Spleen (tissue), 11 donors: ENCODE data around the gene HEYL. TPM values are rescaled to one million over a fixed set of nuclear protein-coding genes. Genes with fewer than 3 reads are reported as not detected.

Source experiments
- DNase-seq: peaks from one replicate; pipeline ENCODE4 v3.0.0-alpha.2; 2020
- H3K27ac ChIP-seq, 8 donors: fragments of 200-600 bp; sonication (generic) in 7 of 8; 1 replicate in 4 of 8; 2 replicates in 4 of 8; pipeline versions ENCODE4 v1.5.0 to v1.8.0; 2016 to 2021; ENCODE audit warnings: inconsistent platforms in 4 of 8, mild to moderate bottlenecking in 4 of 8, moderate library complexity in 1 of 8
- H3K27me3 ChIP-seq, 7 donors: fragments of 200-600 bp; sonication (generic) in 6 of 7; replicated peaks in 1 of 7; 1 replicate in 4 of 7; 2 replicates in 3 of 7; pipeline versions ENCODE4 v1.5.0 to v1.8.0; 2016 to 2021; ENCODE audit warnings: inconsistent platforms in 3 of 7, mild to moderate bottlenecking in 1 of 7
- H3K36me3 ChIP-seq, 6 donors: fragments of 200-600 bp; sonication (generic) in 5 of 6; 1 replicate in 4 of 6; 2 replicates in 2 of 6; pipeline versions ENCODE4 v1.5.0 to v1.8.0; 2016 to 2021; ENCODE audit warnings: inconsistent platforms in 2 of 6
- H3K4me1 ChIP-seq, 6 donors: fragments of 200-600 bp; sonication (generic) in 5 of 6; 1 replicate in 3 of 6; 2 replicates in 3 of 6; pipeline versions ENCODE4 v1.5.0 to v1.8.0; 2016 to 2021; ENCODE audit warnings: inconsistent platforms in 3 of 6
- H3K4me3 ChIP-seq, 8 donors: fragments of 200-600 bp; sonication (generic) in 7 of 8; 1 replicate in 4 of 8; 2 replicates in 4 of 8; pipeline versions ENCODE4 v1.5.0 to v1.8.0; 2016 to 2021; ENCODE audit warnings: inconsistent platforms in 4 of 8, mild to moderate bottlenecking in 4 of 8, moderate library complexity in 2 of 8
- H3K9me3 ChIP-seq, 8 donors: fragments of 200-600 bp; sonication (generic) in 7 of 8; 1 replicate in 4 of 8; 2 replicates in 4 of 8; pipeline versions ENCODE4 v1.5.0 to v1.8.0; 2016 to 2021; ENCODE audit warnings: inconsistent platforms in 4 of 8
- POLR2A ChIP-seq, 3 donors: fragments of 450-650 bp; IDR thresholded peaks; one replicate each; pipeline ENCODE4 v1.5.1; 2017; ENCODE audit warnings: antibody characterized with exemption in 3 of 3, mild to moderate bottlenecking in 1 of 3
- POLR2AphosphoS5 ChIP-seq, 3 donors: sonication (generic); formaldehyde crosslinking; IDR thresholded peaks; one replicate each; pipeline ENCODE4 v1.5.1; 2017; ENCODE audit warnings: antibody characterized with exemption in 3 of 3
- WGBS, 5 donors: extraction: QIAGEN DNeasy Blood & Tissue Kit in 3 of 5; methylation state at CpG; one replicate each; pipeline versions ENCODE4 v1.1.5 to v1.1.7; 2013 to 2018; 5-methylcytosine and 5-hydroxymethylcytosine counted together
- intact Hi-C: fragments of 100-400 bp; cut with DNase I; formaldehyde crosslinking; loops from one replicate; pipeline ENCODE4 v1.15.0; 2023; ENCODE audit warnings: low total_unique reads
- polyA plus RNA-seq, 3 donors: library from polyadenylated mRNA; stranded (reverse); fragments of 200-250 nt; gene quantifications; one replicate each; pipeline ENCODE4 v1.2.1, GENCODE V29; 2013
- total RNA-seq, 7 donors: library from RNA; depleted of rRNA in 3 of 7; stranded (reverse); fragments of >200 nt in 3 of 7; fragmentation: NEBNext Ultra II Directional in 4 of 7; extraction: Animal tissue kit (Norgen Biotek cat#: 25700) in 4 of 7; gene quantifications; one replicate each; pipeline versions ENCODE4 v1.1.0 to v1.2.1, GENCODE V29; 2016 to 2021
- TF ChIP-seq, protein P1 (sequence below), 11 experiments: fragments of 200-600 bp in 7 of 11; fragments of 450-650 bp in 4 of 11; sonication (generic) in 4 of 11; IDR thresholded peaks in 8 of 11; conservative IDR thresholded peaks in 3 of 11; 1 replicate in 7 of 11; 2 replicates in 4 of 11; pipeline versions ENCODE4 v1.4.0 to v1.8.0; 2016 to 2021; ENCODE audit warnings: antibody characterized with exemption in 11 of 11, inconsistent platforms in 4 of 11, mild to moderate bottlenecking in 1 of 11
- donor health status: healthy with polysubstance abuse.
- donor health status: DM: no; HTN: no; CAD: no; lungs with moderate emphysema.
- donor health status: DM: no; HTN: no; CAD: no.
- donor health status: Bipolar disorder and iron deficiency.
- donor health status: healthy.
- donor health status: DM: no; HTN: no; CAD: no.
- donor health status: DM: yes; HTN: yes; CAD: no.

HEYL gene
- total and polyA plus RNA-seq, 10 donors: 1.2 to 9.9 (median 3.8) TPM

DNA sequence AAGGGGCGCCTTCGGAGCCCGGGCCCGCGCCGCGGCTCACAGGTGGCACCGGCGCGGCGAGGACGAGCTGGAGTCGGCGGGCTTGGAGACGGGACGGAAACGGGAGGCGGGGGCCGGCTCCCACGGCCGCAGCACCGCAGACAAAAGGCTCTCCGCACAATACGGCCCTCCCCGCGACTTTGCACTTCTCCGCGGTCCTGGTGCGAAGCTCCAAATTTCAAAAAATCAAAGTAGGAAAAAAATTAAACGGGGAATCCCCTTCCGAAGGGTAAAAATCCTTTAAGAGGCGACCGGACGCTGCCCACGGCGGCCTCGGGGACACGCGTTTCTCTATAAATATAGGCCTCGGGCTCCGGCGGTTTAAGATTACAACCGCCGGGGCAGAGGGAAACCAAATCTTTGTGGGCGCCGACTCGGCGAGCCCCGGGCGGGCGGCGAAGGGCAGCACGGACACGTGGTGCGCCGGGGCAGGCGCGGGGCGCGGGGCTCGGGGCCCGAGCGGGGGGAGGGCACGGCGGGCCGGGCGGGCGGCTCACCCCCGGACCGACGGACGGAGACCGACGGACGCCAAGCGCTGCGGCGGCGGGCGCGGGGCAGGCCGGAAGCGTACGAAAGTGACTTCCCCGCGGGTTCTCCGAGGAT is 63.3 kb downstream of the HEYL start:
- Histone ChIP-seq H3K27ac (peak overlapping the region; percentile 82 to 90 (median 88)), H3K27me3 (no peaks in the 10 kb centered on the region), H3K36me3 (peaks cover 2 to 36% (median 16%) of the 10 kb centered on the region in 6 donors), H3K4me3 (peak overlapping the region; percentile 64 to 84 (median 82)), H3K9me3 (no peaks in the 10 kb centered on the region), H3K4me1 (peaks cover 28 to 48% (median 37%) of the 10 kb centered on the region in 6 donors)
- intact Hi-C loops: no loop called here
- TF ChIP-seq POLR2A (IDR thresholded peaks at IDR 0.05) (no peak), POLR2AphosphoS5 (IDR thresholded peaks at IDR 0.05) (no peak)
- TF ChIP-seq, protein P1, sequence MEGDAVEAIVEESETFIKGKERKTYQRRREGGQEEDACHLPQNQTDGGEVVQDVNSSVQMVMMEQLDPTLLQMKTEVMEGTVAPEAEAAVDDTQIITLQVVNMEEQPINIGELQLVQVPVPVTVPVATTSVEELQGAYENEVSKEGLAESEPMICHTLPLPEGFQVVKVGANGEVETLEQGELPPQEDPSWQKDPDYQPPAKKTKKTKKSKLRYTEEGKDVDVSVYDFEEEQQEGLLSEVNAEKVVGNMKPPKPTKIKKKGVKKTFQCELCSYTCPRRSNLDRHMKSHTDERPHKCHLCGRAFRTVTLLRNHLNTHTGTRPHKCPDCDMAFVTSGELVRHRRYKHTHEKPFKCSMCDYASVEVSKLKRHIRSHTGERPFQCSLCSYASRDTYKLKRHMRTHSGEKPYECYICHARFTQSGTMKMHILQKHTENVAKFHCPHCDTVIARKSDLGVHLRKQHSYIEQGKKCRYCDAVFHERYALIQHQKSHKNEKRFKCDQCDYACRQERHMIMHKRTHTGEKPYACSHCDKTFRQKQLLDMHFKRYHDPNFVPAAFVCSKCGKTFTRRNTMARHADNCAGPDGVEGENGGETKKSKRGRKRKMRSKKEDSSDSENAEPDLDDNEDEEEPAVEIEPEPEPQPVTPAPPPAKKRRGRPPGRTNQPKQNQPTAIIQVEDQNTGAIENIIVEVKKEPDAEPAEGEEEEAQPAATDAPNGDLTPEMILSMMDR (IDR thresholded peaks at IDR 0.05 in 8 of 11, conservative IDR thresholded peaks at IDR 0.05 in 3 of 11): no peak
- WGBS, 5 donors: 0 to 1% (median 1%) methylated on average over 71 to 87 of the region's 87 CpGs
- peak; percentile 86 for DNase-seq

DNA sequence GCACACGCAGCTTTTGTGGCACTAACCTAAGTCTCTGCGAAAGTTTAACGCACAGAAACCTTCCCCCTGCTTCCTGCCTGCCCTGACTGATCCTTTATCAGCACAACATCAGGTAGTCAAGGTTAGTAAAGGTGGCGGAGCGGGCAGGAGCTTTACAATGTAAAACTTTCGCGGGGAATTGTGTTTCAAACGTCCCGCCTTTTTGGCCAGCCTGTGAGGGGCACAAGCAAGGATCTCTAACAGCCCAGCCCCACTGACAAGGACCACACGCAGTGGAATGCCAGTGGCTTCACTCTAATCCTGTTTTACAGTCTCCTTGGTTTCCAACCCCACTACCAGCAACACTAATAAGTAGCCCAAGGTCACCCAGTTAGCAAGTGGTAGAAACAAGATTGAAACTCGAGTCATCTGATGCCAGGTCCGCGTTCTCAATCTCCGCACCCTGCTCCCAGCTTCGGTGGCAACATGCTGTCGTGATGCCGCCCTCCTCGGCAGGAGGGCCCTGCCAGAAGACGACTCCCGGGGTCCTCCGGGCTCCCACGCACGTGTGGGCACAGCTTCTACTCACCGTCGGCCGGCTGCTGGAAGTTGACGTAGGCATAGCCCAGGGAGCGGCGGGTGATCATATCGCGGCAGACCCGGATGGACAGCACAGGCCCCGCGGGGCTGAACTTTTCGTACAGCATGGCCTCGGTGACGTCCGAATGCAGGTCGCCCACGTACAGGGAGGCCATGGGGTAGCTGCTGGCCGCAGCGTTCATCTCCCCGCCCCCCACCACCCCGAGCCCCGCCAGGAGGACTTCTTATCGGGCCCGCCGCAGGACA is 64.0 kb downstream of the HEYL start:
- Histone ChIP-seq H3K9me3 (no peaks in the 10 kb centered on the region), H3K4me3 (peak overlapping the region; percentile 64 to 84 (median 82)), H3K27ac (peak overlapping the region; percentile 82 to 90 (median 88)), H3K4me1 (peaks cover 28 to 48% (median 37%) of the 10 kb centered on the region in 6 donors), H3K36me3 (peaks cover 7 to 43% (median 23%) of the 10 kb centered on the region in 6 donors), H3K27me3 (no peaks in the 10 kb centered on the region)
- 2 to 3% (median 2%) methylated on average over 41 to 48 of the region's 48 CpGs for WGBS, 5 donors
- intact Hi-C loops: no loop called here
- TF ChIP-seq POLR2AphosphoS5 (IDR thresholded peaks at IDR 0.05) (peak; percentile 34 to 76 (median 72)), POLR2A (IDR thresholded peaks at IDR 0.05) (no peak)
- DNase-seq: peak; percentile 90

DNA sequence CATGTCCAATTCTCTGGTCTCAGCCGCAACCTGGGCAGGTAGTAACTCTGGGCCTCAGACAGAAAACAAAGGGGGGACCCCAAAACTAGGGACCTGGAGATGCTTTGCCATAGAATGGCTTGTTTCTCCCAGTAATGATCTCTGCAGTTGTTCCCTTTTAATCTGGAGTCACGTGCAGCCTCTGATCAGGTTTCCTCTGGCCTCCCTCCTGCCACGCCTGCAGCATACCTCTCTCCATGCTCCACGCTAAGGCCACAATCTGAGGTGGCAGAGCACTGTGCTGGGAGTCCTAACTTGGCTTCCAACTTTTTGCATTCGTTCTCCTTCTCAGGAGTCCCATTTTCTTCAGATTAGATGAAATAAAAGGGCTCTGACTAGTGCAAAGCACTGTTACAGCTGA is 64.8 kb downstream of the HEYL start:
- no peak for DNase-seq
- Histone ChIP-seq H3K27me3 (no peaks in the 10 kb centered on the region), H3K4me3 (peak overlapping the region; percentile 64 to 84 (median 82)), H3K9me3 (no peaks in the 10 kb centered on the region), H3K36me3 (peaks cover 9 to 51% (median 31%) of the 10 kb centered on the region in 6 donors), H3K27ac (peak overlapping the region in 5 of 8 donors; percentile 88 to 90 (median 88)), H3K4me1 (peaks cover 28 to 48% (median 37%) of the 10 kb centered on the region in 6 donors)
- TF ChIP-seq POLR2AphosphoS5 (IDR thresholded peaks at IDR 0.05): no peak
- no peak for TF ChIP-seq POLR2A (IDR thresholded peaks at IDR 0.05)
- TF ChIP-seq, protein P1 (IDR thresholded peaks at IDR 0.05 in 8 of 11, conservative IDR thresholded peaks at IDR 0.05 in 3 of 11): no peak
- intact Hi-C loops: no loop called here
- 30 to 44% (median 39%) methylated on average over 4 to 5 of the region's 5 CpGs for WGBS, 5 donors

Other genes starting within 250 kb of the HEYL start
- gene BMP8A, start 148.0 kb downstream of the HEYL start, total RNA-seq: 1 to 10 TPM in 6 of 7 donors, under 1 TPM in 1; 0.79 to 2.8 (median 2.2) TPM
- gene BMP8A, start 148.0 kb downstream of the HEYL start, polyA plus RNA-seq: under 1 TPM in 2 of 3 donors, not detected in 1; 0.06 to 0.08 TPM
- 100 to 1,000 TPM; 145 to 241 (median 172) TPM for gene PABPC4, start 62.9 kb downstream of the HEYL start, total RNA-seq
- gene PABPC4, start 62.9 kb downstream of the HEYL start, polyA plus RNA-seq: 100 to 1,000 TPM; 111 to 117 (median 114) TPM
- under 1 TPM in 1 of 7 donors, not detected in 6; 0.23 TPM for gene NT5C1A, start 32.5 kb upstream of the HEYL start, total RNA-seq
- gene NT5C1A, start 32.5 kb upstream of the HEYL start, polyA plus RNA-seq: not detected
- gene HPCAL4, start 51.8 kb upstream of the HEYL start, total RNA-seq: under 1 TPM; 0.26 to 0.70 (median 0.60) TPM
- gene HPCAL4, start 51.8 kb upstream of the HEYL start, polyA plus RNA-seq: under 1 TPM; 0.10 to 0.15 (median 0.13) TPM
- 10 to 100 TPM; 32.1 to 48.8 (median 40.6) TPM for gene PPIE, start 99.2 kb upstream of the HEYL start, total RNA-seq
- 10 to 100 TPM; 35.7 to 53.2 (median 52.9) TPM for gene PPIE, start 99.2 kb upstream of the HEYL start, polyA plus RNA-seq
- gene OXCT2, start 131.7 kb upstream of the HEYL start, total RNA-seq: 1 to 10 TPM in 6 of 7 donors, under 1 TPM in 1; 0.42 to 3.8 (median 1.5) TPM
- gene OXCT2, start 131.7 kb upstream of the HEYL start, polyA plus RNA-seq: under 1 TPM; 0.35 to 0.99 (median 0.57) TPM
- 1 to 10 TPM in 5 of 7 donors, under 1 TPM in 2; 0.74 to 2.5 (median 1.3) TPM for gene BMP8B, start 149.2 kb upstream of the HEYL start, total RNA-seq
- gene BMP8B, start 149.2 kb upstream of the HEYL start, polyA plus RNA-seq: under 1 TPM; 0.08 to 0.90 (median 0.20) TPM
- 10 to 100 TPM; 13.9 to 21.4 (median 18.3) TPM for gene TRIT1, start 243.9 kb upstream of the HEYL start, total RNA-seq
- gene TRIT1, start 243.9 kb upstream of the HEYL start, polyA plus RNA-seq: 10 to 100 TPM; 13.0 to 14.7 (median 14.1) TPM